ENCODE data around the gene FREM3. TPM values are rescaled to one million over a fixed set of nuclear protein-coding genes. Genes with fewer than 3 reads are reported as not detected.

Gene FREM3
- polyA plus RNA-seq, 2 of the 4 experiments (the other 2 are of a cell fraction): not detected

DNA sequence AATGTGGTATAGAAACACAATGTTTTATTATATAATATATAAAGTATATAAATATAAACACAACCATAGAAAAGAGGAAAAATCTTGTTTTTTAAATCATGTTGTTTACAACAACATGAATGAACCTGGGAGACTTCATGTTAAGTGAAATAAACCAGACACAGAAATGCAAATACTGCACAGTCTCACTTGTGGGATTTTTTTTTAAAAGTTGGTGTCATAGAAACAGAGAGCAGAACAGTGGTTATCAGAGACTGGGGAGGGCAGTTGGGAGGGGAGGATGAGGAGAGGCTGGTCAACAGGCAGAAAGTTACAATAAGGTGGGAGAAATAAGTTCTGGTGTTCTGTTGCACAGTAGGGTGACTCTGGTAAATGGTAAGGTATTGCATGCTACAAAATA is 57.1 kb downstream of the FREM3 start:
- TF ChIP-seq KDM1A (IDR thresholded peaks at IDR 0.05; ENCODE audit: low read depth) (no peak), RFX5 (IDR thresholded peaks at IDR 0.05) (no peak), NFE2L2 (conservative IDR thresholded peaks at IDR 0.05; ENCODE audit: low read length) (no peak), CBX8 (IDR thresholded peaks at IDR 0.05) (no peak), RAD21 (conservative IDR thresholded peaks at IDR 0.05 in 1 of 2, IDR thresholded peaks at IDR 0.05 in 1 of 2) (no peak), MAZ (IDR thresholded peaks at IDR 0.05; ENCODE audit: borderline replicate concordance, low read depth, low read length) (no peak), ZC3H11A (IDR thresholded peaks at IDR 0.05) (no peak), POLR2AphosphoS2 (conservative IDR thresholded peaks at IDR 0.05; ENCODE audit: low read length) (no peak)
- TF ChIP-seq, protein P1, sequence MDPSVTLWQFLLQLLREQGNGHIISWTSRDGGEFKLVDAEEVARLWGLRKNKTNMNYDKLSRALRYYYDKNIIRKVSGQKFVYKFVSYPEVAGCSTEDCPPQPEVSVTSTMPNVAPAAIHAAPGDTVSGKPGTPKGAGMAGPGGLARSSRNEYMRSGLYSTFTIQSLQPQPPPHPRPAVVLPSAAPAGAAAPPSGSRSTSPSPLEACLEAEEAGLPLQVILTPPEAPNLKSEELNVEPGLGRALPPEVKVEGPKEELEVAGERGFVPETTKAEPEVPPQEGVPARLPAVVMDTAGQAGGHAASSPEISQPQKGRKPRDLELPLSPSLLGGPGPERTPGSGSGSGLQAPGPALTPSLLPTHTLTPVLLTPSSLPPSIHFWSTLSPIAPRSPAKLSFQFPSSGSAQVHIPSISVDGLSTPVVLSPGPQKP (IDR thresholded peaks at IDR 0.05; ENCODE audit: low read depth, low read length): no peak
- TF ChIP-seq, protein P2, sequence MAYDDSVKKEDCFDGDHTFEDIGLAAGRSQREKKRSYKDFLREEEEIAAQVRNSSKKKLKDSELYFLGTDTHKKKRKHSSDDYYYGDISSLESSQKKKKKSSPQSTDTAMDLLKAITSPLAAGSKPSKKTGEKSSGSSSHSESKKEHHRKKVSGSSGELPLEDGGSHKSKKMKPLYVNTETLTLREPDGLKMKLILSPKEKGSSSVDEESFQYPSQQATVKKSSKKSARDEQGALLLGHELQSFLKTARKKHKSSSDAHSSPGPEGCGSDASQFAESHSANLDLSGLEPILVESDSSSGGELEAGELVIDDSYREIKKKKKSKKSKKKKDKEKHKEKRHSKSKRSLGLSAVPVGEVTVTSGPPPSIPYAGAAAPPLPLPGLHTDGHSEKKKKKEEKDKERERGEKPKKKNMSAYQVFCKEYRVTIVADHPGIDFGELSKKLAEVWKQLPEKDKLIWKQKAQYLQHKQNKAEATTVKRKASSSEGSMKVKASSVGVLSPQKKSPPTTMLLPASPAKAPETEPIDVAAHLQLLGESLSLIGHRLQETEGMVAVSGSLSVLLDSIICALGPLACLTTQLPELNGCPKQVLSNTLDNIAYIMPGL (CRISPR knock-in tag; IDR thresholded peaks at IDR 0.05; ENCODE audit: borderline replicate concordance): no peak
- TF ChIP-seq, protein P3, sequence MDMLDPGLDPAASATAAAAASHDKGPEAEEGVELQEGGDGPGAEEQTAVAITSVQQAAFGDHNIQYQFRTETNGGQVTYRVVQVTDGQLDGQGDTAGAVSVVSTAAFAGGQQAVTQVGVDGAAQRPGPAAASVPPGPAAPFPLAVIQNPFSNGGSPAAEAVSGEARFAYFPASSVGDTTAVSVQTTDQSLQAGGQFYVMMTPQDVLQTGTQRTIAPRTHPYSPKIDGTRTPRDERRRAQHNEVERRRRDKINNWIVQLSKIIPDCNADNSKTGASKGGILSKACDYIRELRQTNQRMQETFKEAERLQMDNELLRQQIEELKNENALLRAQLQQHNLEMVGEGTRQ (IDR thresholded peaks at IDR 0.05): no peak
- no peak overlapping the region for H3K27ac ChIP-seq
- ATAC-seq: no peak

DNA sequence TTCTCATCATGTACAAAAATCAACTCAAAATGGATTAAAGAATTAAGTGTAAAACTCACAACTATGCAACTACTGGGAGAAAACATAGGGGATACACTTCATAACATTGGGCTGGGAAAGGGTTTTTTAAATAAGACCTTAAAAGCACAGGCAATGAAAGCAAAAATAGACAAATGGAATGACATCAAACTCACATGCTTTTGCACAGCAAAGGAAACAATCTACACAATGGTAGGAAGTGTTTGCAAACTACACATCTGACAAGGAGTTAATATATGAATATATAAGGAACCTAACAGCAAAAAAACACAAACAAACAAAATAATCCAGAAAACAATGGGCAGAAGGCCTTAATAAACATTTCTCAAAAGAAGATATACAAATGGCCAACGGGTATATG is 57.9 kb downstream of the FREM3 start:
- WGBS (ENCODE audit: missing lambda C conversion rate): 0% methylated on average over 1 of the region's 1 CpG
- DNase-seq (ENCODE audit: low read depth in 1 of 2, low spot score in 1 of 2): no peak
- FAIRE-seq: no peak
- Histone ChIP-seq H3K4me3 (no peak overlapping the region), H3K27ac (no peak overlapping the region), H3K9me3 (no peaks in the 10 kb centered on the region), H3K4me1 (no peaks in the 10 kb centered on the region), H3K4me2 (no peak overlapping the region)
- ChIA-PET POLR2A (no interaction called here), CTCF (no interaction called here)
- ATAC-seq: no peak
- no peak for TF ChIP-seq RARB (CRISPR knock-in tag; IDR thresholded peaks at IDR 0.05)
- TF ChIP-seq CBX2 (IDR thresholded peaks at IDR 0.05; ENCODE audit: borderline replicate concordance, low read depth): no peak
- TF ChIP-seq ESRRA (IDR thresholded peaks at IDR 0.05; ENCODE audit: borderline replicate concordance, low read length): no peak
- no peak for TF ChIP-seq CHD2 (IDR thresholded peaks at IDR 0.05; ENCODE audit: low read length, partially characterized antibody)
- no peak for TF ChIP-seq HOXB13 (CRISPR knock-in tag; IDR thresholded peaks at IDR 0.05; ENCODE audit: low read depth)
- TF ChIP-seq GATA3 (IDR thresholded peaks at IDR 0.05; ENCODE audit: borderline replicate concordance): no peak
- no peak for TF ChIP-seq EHMT2 (IDR thresholded peaks at IDR 0.05; ENCODE audit: low read depth)
- no peak for TF ChIP-seq RCOR1 (IDR thresholded peaks at IDR 0.05; ENCODE audit: low read depth, low read length)
- TF ChIP-seq MAZ (IDR thresholded peaks at IDR 0.05; ENCODE audit: borderline replicate concordance, low read depth, low read length): no peak
- TF ChIP-seq, protein P4, sequence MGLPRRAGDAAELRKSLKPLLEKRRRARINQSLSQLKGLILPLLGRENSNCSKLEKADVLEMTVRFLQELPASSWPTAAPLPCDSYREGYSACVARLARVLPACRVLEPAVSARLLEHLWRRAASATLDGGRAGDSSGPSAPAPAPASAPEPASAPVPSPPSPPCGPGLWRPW (IDR thresholded peaks at IDR 0.05): no peak
- no peak for TF ChIP-seq POLR2A (IDR thresholded peaks at IDR 0.05; ENCODE audit: low read length)
- TF ChIP-seq EP300 (IDR thresholded peaks at IDR 0.05): no peak
- TF ChIP-seq NPAS2 (CRISPR knock-in tag; IDR thresholded peaks at IDR 0.05; ENCODE audit: borderline replicate concordance): no peak
- no peak for TF ChIP-seq EHF (CRISPR knock-in tag; IDR thresholded peaks at IDR 0.05)
- TF ChIP-seq ZNF302 (CRISPR knock-in tag; IDR thresholded peaks at IDR 0.05): no peak

More for the DNA sequence above, 57.1 kb downstream of the FREM3 start:
- Histone ChIP-seq H3K4me3 (no peak overlapping the region), H3K9me3 (no peaks in the 10 kb centered on the region), H3K4me1 (no peaks in the 10 kb centered on the region), H3K4me2 (no peak overlapping the region)
- DNase-seq (ENCODE audit: low read depth in 1 of 2, low spot score in 1 of 2) (no peak), FAIRE-seq (no peak)
- CTCF ChIA-PET: no interaction called here
- POLR2A ChIA-PET: no interaction called here
